ENCODE results near the gene KRTAP29-1.

- TF ChIP-seq TARDBP (IDR thresholded peaks at IDR 0.05) (no peak), PKNOX1 (IDR thresholded peaks at IDR 0.05) (no peak), BHLHE40 (IDR thresholded peaks at IDR 0.05; ENCODE audit: borderline replicate concordance) (no peak), SP1 (IDR thresholded peaks at IDR 0.05) (no peak), ZNF384 (IDR thresholded peaks at IDR 0.05) (no peak), FOXK2 (IDR thresholded peaks at IDR 0.05) (no peak), ARNT (IDR thresholded peaks at IDR 0.05) (no peak), CTBP1 (IDR thresholded peaks at IDR 0.05; ENCODE audit: borderline replicate concordance) (no peak), FOXM1 (IDR thresholded peaks at IDR 0.05; ENCODE audit: borderline replicate concordance) (no peak), NFRKB (IDR thresholded peaks at IDR 0.05) (no peak), L3MBTL2 (conservative IDR thresholded peaks at IDR 0.05) (no peak), SUZ12 (IDR thresholded peaks at IDR 0.05) (no peak)
Observed at GRCh38 chr17:41308918-41309359, 6.3 kb upstream of the KRTAP29-1 start, which contains the start of gene KRTAP16-1.

Data from HEK293T (cell line).